ENCODE data around the gene FANCF.
"Not testable (repeated sequence)": the region's sequence is repeated elsewhere in the genome, so short reads cannot be mapped to it uniquely, and the experiment has no call there.

The FANCF gene

DNA sequence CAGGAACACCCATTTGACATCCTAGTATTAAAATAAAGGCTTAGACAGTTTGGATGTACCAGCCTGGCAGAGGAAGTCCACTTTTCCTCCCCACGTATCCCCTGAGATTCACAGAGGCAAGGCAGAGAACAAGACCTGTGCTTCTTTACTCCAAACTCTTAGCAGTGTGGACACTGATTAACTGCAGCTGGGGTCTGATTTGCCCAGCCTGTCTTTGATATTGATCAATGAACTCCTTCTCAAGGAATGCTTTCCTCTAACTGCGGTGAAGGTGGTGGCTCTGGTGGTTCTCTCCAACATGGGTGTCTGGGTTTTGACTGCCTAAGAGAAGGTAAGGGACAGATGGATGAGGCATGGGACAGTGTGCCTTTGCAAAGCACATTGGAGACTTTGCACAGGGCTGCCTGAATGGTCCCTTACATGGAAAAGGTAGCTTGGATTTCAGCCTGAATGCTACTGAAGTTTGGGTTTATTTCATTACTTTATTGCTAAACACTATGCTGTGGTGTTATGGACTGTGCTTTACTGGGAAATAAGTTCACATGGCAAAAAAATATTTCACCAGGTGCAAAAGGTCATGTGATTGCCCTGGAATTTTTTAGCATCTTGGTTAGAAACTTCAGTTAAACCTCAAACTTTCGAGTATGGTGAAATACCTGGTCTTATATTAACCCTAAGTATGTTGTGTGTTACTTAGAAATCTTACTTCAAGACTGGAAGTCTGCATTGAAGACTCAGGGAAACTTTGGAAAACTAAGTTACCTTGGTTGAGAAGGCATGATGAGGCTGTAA, 42.6 kb upstream of the FANCF start:
- no peak for DNase-seq (ENCODE audit: low read depth in 2 of 2)
- no peak for TF ChIP-seq CTCF (IDR thresholded peaks at IDR 0.05; ENCODE audit: low read depth, low read length)
- H3K4me3 ChIP-seq (replicated peaks in 1 of 2; ENCODE audit: low read depth in 2 of 2, low read length in 2 of 2) = no peak overlapping the region

GRCh38 chr11:22666688-22667439, 41.2 kb upstream of the FANCF start:
- TF ChIP-seq CTCF (IDR thresholded peaks at IDR 0.05; ENCODE audit: low read depth, low read length) = peak; percentile 3
- H3K4me3 ChIP-seq (replicated peaks in 1 of 2; ENCODE audit: low read depth in 2 of 2, low read length in 2 of 2) = peak overlapping the region; percentile 28 to 43
- peak; percentile 6 to 26 for DNase-seq (ENCODE audit: low read depth in 2 of 2)

- H3K4me3 ChIP-seq (replicated peaks in 1 of 2; ENCODE audit: low read depth in 2 of 2, low read length in 2 of 2) = peak within 1 kb of the TSS; percentile 28 to 43
- TF ChIP-seq CTCF (IDR thresholded peaks at IDR 0.05; ENCODE audit: low read depth, low read length) = no peak
- DNase-seq (ENCODE audit: low read depth in 2 of 2) = no peak
Observed at GRCh38 chr11:22666325-22666687, 40.7 kb upstream of the FANCF start, which contains the start of gene GAS2. TSS of gene GAS2 (plus strand) at chr11:22666611. CDS start at chr11:22674870, 8,259 bp downstream.

DNA sequence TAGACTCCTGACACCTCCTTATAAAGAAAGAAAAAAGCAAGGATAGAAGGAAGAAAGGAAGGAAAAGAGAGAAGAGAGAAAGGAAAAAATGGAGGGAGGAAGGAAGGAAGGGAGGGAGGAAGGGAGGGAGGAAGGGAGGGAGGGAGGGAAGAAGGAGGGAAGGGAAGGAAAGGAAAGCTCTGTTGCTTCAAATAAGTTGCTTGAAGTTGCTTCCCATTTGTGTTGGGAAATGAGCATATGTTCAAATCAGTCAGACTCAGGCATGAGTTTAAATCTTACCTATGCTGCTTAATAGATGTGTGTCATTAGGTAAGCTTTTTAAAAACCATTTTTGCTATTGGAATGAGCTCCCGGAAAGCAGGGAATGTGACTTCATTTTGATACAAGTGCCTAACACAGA, 34.2 kb upstream of the FANCF start:
- DNase-seq (ENCODE audit: low read depth in 2 of 2) = no peak
- no peak overlapping the region for H3K4me3 ChIP-seq (replicated peaks in 1 of 2; ENCODE audit: low read depth in 2 of 2, low read length in 2 of 2)
- TF ChIP-seq CTCF (IDR thresholded peaks at IDR 0.05; ENCODE audit: low read depth, low read length) = no peak

- no peak for DNase-seq (ENCODE audit: low read depth in 2 of 2)
- no peak for TF ChIP-seq CTCF (IDR thresholded peaks at IDR 0.05; ENCODE audit: low read depth, low read length)
- H3K4me3 ChIP-seq (replicated peaks in 1 of 2; ENCODE audit: low read depth in 2 of 2, low read length in 2 of 2) = no peak overlapping the region
Observed at GRCh38 chr11:22657101-22657694, 31.6 kb upstream of the FANCF start.

- DNase-seq (ENCODE audit: low read depth in 2 of 2) = peak; percentile 19 to 30
- TF ChIP-seq CTCF (IDR thresholded peaks at IDR 0.05; ENCODE audit: low read depth, low read length) = no peak
- no peak overlapping the region for H3K4me3 ChIP-seq (replicated peaks in 1 of 2; ENCODE audit: low read depth in 2 of 2, low read length in 2 of 2)
Observed at GRCh38 chr11:22656130-22656529, 30.5 kb upstream of the FANCF start.

- not testable (repeated sequence) for H3K4me3 ChIP-seq (replicated peaks in 1 of 2; ENCODE audit: low read depth in 2 of 2, low read length in 2 of 2); DNase-seq (ENCODE audit: low read depth in 2 of 2)
Observed at GRCh38 chr11:22652346-22652745, 26.7 kb upstream of the FANCF start.

Data from cardiac fibroblast (primary cell).